Skeletal muscle cell (primary cell): ENCODE results near the gene P2RX2.

Experiments
- DNase-seq: peaks from one replicate; pipeline ENCODE4 v3.0.0-alpha.2; 2010; ENCODE audit warnings: low read depth
- H3K4me3 ChIP-seq: 2 replicates; pipeline ENCODE4 v1.5.1; 2011; ENCODE audit warnings: low read depth, mild to moderate bottlenecking, control low read depth, low read length, moderate library complexity

P2RX2 gene

DNA sequence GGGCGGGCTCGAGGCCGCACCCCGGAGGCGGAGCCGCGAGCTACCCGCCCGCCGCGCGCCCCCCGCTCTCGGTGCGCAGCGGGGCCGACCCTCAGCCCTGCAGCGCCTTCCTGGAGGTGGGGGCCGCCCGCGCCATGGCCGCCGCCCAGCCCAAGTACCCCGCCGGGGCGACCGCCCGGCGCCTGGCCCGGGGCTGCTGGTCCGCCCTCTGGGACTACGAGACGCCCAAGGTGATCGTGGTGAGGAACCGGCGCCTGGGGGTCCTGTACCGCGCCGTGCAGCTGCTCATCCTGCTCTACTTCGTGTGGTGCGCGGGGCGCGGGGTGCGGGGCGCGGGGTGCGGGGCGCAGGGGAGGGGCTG lies at the start of gene P2RX2:
Gene P2RX2, plus strand, starts transcription at position 94 of the 361 bp plus-strand sequence. Its CDS starts 41 bp downstream, at position 135.
- DNase-seq, result no peak
- no peak within 1 kb of the TSS for H3K4me3 ChIP-seq

- no peak overlapping the region for H3K4me3 ChIP-seq
- no peak for DNase-seq
These were observed 49.6 kb upstream of the P2RX2 start for GRCh38 chr12:132568826-132569480.

DNA sequence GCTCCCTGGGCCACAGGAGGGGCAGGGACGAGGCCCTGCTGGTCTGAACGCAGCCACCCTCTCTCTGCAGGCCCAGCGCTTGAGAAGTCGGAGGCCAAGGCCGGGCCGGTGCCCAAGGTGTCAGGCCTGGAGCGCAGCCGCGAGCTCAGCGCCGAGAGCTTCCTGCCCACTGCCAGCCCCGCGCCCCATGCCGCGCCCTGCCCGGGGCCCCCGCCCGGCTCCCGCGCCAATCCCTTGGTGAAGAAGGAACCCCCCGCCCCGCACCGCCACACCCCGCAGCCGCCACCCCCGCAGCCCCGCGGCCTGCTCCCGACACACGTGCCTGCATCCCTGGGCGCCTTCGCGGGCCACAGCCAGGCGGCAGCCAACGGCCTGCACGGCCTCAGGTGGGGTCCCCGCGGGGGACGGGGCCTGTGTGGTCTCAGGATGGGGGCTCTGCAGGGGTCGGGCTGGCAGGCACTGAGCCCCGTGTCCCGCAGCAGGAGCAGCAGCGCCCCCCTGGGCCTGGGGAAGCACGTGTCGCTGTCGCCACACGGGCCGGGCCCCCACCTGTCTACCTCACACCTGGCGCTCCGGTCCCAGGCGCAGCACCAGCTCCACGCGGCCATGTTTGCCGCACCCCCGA lies 48.6 kb upstream of the P2RX2 start:
- no peak overlapping the region for H3K4me3 ChIP-seq
- DNase-seq, result no peak

- DNase-seq, result no peak
- no peak overlapping the region for H3K4me3 ChIP-seq
These were observed 47.9 kb upstream of the P2RX2 start for GRCh38 chr12:132570635-132571034.

- no peak overlapping the region for H3K4me3 ChIP-seq
These were observed 47.5 kb upstream of the P2RX2 start for GRCh38 chr12:132571051-132571450.

DNA sequence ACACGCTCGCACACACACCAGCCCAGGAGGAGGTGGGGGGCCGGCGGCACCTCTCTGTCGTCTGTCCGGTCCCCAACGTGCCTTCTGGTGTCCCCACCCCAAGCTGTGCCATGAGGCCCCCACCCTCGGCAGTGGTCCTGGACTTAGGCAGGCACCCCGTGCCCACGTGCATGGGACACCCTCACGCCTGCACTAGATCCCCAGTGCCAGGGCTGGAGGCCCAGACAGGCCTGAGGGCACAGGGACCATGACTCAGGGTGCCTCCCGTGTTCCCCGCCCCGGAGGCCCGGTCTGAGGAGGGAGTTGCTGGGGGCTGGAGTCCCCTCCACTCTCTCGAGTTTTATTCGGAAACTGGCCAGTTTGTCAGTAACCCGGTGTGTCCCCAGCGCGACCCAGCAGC lies 47.0 kb upstream of the P2RX2 start:
- H3K4me3 ChIP-seq, result no peak overlapping the region
- no peak for DNase-seq

More at GRCh38 chr12:132571051-132571450, 47.5 kb upstream of the P2RX2 start:
- no peak for DNase-seq

DNA sequence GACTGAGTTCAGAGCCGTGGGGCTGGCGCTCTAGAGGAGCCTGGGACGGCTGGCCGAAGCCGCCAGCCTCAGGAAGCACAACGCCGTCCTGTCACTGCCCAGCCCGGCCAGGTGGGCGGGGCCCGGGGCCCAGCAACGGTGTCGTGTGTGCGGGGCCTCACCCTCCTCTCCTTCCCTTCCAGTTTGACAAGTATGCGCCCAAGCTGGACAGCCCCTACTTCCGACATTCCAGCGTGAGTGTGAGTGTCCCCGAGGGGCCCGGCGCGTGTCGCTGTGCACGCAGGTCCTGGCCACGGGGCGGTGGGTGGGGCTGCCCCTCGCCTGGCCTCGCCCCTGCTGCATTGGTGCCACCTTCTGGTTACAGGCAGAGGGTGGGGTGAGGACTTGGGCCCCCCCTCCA lies 46.5 kb upstream of the P2RX2 start:
- no peak for DNase-seq
- H3K4me3 ChIP-seq, result no peak overlapping the region

DNA sequence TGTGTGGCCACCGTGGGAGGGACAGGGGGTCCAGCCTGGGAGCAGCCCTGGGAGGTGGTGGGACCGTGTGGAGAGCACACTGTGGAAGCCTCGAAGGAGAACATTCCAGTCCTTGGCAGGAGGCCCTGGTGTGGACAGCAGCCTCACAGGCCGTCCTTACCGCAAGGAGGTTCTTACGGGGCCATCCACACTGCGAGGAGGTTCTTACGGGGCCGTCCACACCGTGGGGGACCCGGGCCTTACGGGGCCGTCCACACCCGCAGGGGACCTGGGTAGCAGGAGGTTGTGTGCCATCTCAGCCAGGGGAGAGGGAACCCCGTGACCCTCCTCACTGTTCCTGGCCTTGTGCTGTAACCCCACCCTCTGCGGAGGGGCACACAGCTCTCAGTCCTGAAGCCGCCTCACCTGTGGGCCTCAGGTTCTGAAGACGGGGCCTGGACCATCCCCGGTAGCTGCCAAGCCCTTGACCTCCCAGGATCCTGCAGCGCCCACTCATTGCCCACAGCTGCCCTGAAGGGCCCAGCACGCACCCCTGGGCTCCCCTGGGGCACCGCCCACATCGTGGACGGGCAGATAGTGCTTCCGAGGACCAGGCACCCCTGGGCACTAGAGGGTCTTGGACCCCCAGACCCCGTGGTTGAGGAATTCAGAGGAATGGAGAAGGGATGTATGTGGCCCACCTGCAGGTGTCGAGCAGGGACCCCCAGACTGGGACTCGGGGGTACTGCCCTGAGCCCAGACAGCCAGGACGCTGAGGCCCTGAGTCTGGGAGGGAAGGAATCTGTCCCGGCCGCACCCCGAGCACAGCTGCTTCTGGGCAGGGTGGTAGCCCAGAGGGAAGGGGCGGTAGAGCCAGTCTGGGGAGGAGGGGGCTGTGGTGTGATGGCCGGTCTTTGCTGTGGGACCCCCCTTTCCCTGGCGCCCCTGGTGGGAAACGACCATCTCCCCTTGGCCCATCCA lies 45.5 kb upstream of the P2RX2 start:
- DNase-seq, result no peak
- H3K4me3 ChIP-seq, result no peak overlapping the region

DNA sequence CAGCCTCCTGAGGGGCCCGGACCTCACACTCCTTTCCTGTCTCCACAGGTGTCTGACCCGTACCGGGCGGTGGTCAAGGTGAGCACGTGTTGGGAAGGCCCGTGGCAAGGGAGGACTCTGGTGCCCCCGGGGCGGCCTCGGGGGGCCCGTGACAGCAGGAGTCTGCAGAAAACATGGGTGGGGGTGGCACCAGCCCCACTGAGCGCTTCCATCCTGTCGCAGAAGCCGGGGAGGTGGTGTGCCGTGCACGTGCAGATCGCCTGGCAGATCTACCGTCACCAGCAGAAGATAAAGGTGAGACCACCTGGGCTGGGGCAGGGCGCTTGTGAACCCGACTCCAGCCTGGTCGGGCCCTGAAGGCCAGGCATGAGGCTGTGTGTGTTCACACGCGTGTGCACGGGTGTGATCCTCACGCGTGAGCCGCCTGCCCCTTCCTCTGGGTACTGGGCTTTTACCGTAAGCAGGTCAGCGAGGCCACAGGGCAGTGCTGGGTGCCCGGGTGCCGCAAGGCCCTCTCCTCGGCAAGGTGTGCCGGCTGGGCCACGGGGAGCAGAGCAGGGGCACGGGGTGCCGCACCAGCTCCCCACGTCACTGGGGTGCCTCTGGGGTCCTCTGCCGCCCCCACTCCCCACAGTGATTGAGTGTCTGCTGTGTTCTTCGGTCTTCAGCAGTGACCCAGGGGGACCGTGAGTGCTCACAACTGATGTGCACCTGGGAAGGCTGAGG lies 44.1 kb upstream of the P2RX2 start:
- no peak for DNase-seq
- H3K4me3 ChIP-seq, result no peak overlapping the region

DNA sequence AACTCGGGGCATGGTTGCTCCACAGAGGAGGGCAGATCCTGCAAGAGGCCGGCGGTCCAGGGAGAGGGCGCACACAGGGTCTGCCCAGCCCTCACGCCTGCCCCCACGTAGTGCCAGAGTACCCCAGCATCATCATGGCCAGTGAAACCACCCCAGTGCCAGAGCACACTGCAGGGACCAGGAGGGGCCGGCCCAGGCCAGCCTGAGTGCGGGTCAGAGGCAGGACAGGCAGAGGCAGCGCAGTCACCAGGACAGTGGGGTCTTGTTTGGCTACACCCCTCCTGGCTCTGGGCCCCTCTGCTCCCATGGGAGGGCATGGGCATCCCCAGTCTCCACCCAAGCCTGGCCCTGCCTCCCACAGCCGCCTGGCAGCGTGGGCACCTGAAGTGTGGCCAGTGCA lies 42.9 kb upstream of the P2RX2 start:
- H3K4me3 ChIP-seq, result no peak overlapping the region
- no peak for DNase-seq

DNA sequence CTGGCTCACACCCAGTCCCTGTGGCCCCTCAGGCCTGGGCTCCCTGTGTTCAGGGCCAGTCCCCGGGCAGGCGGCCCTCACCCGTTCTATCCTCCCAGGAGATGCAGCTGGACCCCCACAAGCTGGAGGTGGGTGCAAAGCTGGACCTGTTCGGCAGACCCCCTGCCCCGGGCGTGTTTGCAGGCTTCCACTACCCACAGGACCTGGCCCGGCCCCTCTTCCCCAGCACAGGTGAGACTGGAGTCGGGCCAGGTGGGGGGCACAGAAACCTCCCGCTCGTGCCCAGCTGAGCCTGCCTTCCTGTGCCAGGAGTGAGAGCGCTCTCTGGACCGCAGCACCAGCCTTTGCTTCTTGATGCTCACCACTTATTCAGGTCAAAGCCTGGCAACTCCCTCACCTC lies 41.9 kb upstream of the P2RX2 start:
- no peak for DNase-seq
- H3K4me3 ChIP-seq, result no peak overlapping the region

- DNase-seq, result no peak
- H3K4me3 ChIP-seq, result no peak overlapping the region
These were observed 41.2 kb upstream of the P2RX2 start for GRCh38 chr12:132577191-132577920.

GRCh38 chr12:132578118-132578517 lies 40.5 kb upstream of the P2RX2 start:
- H3K4me3 ChIP-seq, result no peak overlapping the region
- no peak for DNase-seq

GRCh38 chr12:132578826-132579225 lies 39.8 kb upstream of the P2RX2 start:
- no peak for DNase-seq
- H3K4me3 ChIP-seq, result no peak overlapping the region

DNA sequence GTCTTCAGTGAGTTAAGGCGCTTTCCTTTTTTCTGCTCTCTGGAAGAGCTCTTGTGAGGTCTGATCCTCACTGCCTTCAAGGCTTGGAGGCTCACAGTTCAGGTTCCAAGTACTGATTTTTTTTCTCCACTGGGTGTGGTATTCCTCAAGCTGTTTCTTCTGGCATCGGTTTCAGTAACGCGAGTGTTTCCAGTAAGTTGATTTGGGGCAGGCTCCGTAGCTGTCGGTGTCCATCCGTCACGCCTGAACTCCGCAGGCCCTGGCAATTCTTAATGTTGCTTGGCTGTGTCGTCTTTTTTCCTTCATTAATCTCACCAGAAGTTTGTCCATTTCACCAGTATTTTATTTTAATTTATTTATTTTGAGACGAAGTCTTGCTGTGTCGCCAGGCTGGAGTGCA lies 38.8 kb upstream of the P2RX2 start:
- no peak for DNase-seq
- H3K4me3 ChIP-seq, result no peak overlapping the region

DNA sequence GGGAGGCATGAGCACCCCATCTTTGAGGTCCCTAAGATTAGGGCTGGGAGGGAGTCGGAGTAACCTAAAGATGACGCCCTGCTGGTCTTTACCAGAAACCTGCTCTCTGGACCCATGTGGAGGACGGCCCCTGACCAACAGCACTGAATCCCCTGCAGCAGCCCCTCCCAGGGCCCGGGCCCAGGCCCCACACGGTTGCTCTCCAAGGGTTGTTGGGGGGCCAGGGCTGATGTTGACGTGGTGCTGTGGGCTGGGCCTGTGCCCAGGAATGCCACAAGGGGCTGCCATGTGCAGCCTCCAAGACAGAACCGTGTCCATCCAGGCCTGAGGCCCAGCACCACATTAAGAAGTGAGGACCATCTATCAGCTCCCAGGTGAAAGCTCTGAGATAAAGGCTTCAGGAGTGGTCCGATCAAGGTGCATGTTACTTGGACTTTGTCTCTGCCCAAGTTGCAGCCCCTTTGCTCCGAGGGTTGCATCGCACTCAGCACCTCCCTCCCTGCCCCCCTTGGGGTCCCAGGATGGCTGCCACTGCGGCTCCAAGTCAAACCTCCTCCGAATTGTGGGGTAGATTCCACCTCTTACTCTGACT lies 37.8 kb upstream of the P2RX2 start:
- no peak overlapping the region for H3K4me3 ChIP-seq
- no peak for DNase-seq

DNA sequence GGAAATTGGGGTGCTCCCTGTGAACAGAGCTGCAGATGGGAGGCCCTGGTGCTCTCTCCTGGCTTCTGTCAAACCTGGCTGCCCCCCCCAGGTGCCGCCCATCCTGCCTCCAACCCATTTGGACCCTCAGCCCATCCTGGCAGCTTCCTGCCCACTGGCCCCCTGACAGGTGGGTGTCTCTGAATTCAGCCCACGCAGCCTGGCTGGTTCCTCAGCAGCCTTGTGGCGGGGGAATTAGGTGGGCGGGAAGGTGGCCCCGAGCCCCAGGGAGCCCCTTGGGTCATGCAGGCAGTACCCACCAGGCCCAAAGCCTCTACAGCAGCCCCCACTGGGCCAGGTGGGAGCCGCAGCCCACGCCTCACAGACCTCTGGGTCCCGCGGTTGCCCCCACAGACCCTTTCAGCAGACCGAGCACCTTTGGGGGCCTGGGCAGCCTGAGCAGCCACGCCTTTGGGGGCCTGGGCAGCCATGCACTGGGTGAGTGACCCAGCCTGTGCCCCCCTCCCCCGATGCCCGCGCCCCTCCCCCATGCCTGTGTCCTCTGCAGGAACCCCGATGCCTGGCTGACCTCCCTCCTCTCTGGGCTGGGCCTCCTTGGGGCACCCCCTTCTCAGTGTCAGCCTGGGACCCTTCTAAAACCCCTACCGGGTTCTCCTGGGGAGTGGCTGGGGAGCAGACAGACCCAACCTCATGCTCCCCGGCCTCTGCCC lies 37.1 kb upstream of the P2RX2 start:
- DNase-seq, result no peak
- H3K4me3 ChIP-seq, result no peak overlapping the region

DNA sequence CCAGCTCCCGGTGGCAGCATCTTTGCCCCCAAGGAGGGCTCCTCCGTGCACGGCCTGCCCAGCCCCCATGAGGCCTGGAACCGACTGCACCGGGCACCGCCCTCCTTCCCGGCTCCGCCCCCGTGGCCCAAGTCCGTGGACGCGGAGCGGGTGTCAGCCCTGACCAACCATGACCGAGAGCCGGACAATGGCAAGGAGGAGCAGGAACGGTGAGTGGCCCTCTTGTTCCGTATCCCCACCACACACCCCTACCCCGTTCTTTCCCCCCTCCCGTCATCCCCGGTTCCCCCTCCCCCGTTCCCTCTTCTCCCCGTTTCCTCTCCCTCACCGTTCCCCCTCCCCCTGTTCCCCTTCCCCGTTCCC lies 36.5 kb upstream of the P2RX2 start:
- DNase-seq, result no peak
- no peak overlapping the region for H3K4me3 ChIP-seq
